Natural killer cell treated with Interleukin-12 subunit alpha and Interleukin-12 subunit beta and Interleukin-15 and Interleukin-18, amount 100 ng/mL, for 72 hours (primary cell): ENCODE results near the gene PRPF31. TPM values are rescaled to one million over a fixed set of nuclear protein-coding genes. Genes with fewer than 3 reads are reported as not detected.

Source experiments
- ATAC-seq, 2 donors: fragments of 150-1000 bp; cut with Tn5 transposase in 1 of 2; sonication (Bioruptor Pico), chemical (Tn5 transposase) in 1 of 2; 2 replicates each; pipeline ENCODE4 v1.10.0; 2021
- DNase-seq: peaks from one replicate; pipeline ENCODE4 v3.0.0; 2022; ENCODE audit warnings: low spot score
- H3K27ac Mint-ChIP-seq, 2 donors: 1 replicate in 1 of 2; 2 replicates in 1 of 2; pipeline ENCODE4 v1.8.0; 2022; ENCODE audit warnings: mixed read lengths in 2 of 2, mild to moderate bottlenecking in 1 of 2, moderate library complexity in 1 of 2
- H3K27me3 Mint-ChIP-seq, 2 donors: 1 replicate in 1 of 2; 2 replicates in 1 of 2; pipeline ENCODE4 v1.8.0; 2022; ENCODE audit warnings: mixed read lengths in 2 of 2
- H3K36me3 Mint-ChIP-seq: one replicate; pipeline ENCODE4 v1.8.0; 2022; ENCODE audit warnings: mixed read lengths
- H3K4me1 Mint-ChIP-seq, 2 donors: 1 replicate in 1 of 2; 2 replicates in 1 of 2; pipeline ENCODE4 v1.8.0; 2022; ENCODE audit warnings: low read depth in 2 of 2, mixed read lengths in 2 of 2, mild to moderate bottlenecking in 1 of 2
- H3K4me3 Mint-ChIP-seq: one replicate; pipeline ENCODE4 v1.8.0; 2022; ENCODE audit warnings: mixed read lengths
- H3K9me3 Mint-ChIP-seq: 2 replicates; pipeline ENCODE4 v1.8.0; 2022; ENCODE audit warnings: mixed read lengths
- total RNA-seq, 2 donors: library from RNA; stranded (reverse); gene quantifications; one replicate each; pipeline ENCODE4 v1.2.3, GENCODE V29; 2022

Gene PRPF31
- total RNA-seq, 2 donors from 2014 or later = 89.5 to 110 TPM

DNA sequence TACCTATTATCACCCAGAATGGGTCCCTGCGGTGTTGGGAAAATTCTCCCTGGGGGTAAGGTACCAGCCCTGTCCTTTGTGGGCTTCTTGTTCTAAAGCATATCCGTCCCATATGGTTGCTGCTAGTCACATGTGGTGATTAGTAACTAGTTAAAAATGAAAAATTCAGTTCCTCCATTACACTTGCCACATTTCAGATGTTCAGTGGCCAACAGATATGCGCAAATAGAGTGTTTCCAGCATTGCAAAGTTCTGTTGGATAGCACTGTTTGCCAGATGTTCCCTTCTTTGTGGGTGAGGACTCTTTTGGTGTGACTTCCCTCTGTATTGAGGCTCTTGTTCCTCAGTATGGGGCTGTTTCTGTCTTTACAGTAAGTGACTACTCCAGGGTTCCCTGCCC, 25.8 kb downstream of the PRPF31 start:
- Mint-ChIP-seq H3K27ac (no peak overlapping the region), H3K4me1 (peaks cover 40 to 60% of the 10 kb centered on the region in 2 donors), H3K36me3 (peaks cover 16% of the 10 kb centered on the region), H3K9me3 (no peaks in the 10 kb centered on the region), H3K27me3 (no peaks in the 10 kb centered on the region), H3K4me3 (no peak overlapping the region)
- ATAC-seq = no peak
- DNase-seq = no peak

DNA sequence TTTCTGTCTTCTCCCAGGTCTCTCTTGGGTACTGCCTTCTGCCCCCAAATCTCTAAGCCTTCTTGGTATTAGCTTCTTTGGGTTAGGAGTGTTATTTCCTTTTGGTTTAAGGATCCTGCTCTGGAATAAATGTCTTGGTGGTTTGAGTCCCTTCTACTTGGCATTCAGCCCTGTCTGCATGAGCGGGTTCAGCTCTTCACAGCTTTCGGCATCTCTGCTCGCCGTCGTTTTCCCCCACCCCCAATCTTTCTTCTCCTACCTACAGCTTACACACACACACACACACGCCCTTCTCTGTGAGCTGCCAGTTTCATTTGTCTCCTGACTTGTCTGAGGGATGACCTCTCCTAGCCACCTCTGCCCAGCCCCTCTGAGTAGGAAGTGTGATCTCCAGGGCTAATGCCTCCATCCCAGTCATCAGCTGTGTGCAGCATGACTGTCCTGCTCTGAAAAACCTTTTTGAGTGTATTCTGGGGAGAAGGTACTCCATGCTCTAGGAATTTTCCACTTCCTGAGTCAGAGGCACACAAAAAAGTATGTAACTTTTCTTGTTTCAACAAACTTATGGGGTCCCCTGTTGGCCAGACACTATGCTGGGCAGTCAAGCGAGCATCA, 26.7 kb downstream of the PRPF31 start:
- H3K36me3 Mint-ChIP-seq = peaks cover 16% of the 10 kb centered on the region
- no peak overlapping the region for H3K27ac Mint-ChIP-seq
- H3K27me3 Mint-ChIP-seq = no peaks in the 10 kb centered on the region
- DNase-seq (no peak), ATAC-seq (no peak)
- H3K4me1 Mint-ChIP-seq = peaks cover 33 to 59% of the 10 kb centered on the region in 2 donors
- no peaks in the 10 kb centered on the region for H3K9me3 Mint-ChIP-seq
- no peak overlapping the region for H3K4me3 Mint-ChIP-seq

DNA sequence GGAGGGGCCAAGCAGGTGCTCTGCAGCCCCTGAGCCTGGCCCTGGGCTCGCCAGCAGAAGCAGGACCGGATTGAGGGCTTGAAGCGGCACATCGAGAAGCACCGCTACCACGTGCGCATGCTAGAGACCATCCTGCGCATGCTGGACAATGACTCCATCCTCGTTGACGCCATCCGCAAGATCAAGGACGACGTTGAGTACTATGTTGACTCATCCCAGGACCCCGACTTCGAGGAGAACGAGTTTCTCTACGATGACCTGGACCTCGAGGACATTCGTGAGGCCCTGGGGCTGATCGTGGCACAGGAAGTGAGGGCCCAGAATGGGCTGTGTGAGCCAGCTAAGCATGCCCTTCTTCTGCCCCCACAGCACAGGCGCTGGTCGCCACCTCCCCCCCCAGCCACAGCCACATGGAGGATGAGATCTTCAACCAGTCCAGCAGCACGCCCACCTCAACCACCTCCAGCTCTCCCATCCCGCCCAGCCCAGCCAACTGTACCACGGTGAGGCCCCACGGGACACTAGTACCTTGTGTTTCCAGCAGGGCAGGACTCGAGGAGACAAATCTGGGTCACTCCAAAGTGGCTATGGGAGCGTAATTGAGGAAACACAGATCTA, 30.1 kb downstream of the PRPF31 start:
- no peak overlapping the region for H3K4me3 Mint-ChIP-seq
- DNase-seq (no peak), ATAC-seq (no peak)
- H3K9me3 Mint-ChIP-seq = no peaks in the 10 kb centered on the region
- H3K27me3 Mint-ChIP-seq = no peaks in the 10 kb centered on the region
- H3K36me3 Mint-ChIP-seq = peaks cover 22% of the 10 kb centered on the region
- peaks cover 19 to 49% of the 10 kb centered on the region in 2 donors for H3K4me1 Mint-ChIP-seq
- no peak overlapping the region for H3K27ac Mint-ChIP-seq

DNA sequence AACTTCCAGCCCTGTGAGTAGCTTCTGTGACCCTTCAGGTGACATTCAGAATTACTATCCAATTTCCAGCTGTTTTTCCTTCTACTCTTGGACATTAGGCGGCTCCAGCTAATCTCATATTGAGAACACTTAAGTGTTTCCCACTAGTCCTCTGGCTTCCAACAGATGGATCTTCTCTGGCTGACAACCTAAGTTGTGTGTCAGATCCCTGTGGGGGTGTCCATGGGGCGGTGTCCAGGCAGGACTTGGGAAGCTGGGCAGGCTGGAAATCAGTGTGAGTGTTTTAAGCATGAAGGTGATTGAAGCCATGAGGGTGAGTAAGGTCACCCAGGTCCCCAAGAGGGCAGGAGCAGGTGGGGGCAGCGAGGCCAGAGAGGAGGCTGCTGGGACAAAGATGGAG, 32.1 kb downstream of the PRPF31 start:
- DNase-seq (no peak), ATAC-seq (no peak)
- no peak overlapping the region for H3K4me3 Mint-ChIP-seq
- H3K4me1 Mint-ChIP-seq = peaks cover 5 to 37% of the 10 kb centered on the region in 2 donors
- H3K27me3 Mint-ChIP-seq = no peaks in the 10 kb centered on the region
- H3K27ac Mint-ChIP-seq = no peak overlapping the region
- H3K9me3 Mint-ChIP-seq = no peaks in the 10 kb centered on the region
- peaks cover 22% of the 10 kb centered on the region for H3K36me3 Mint-ChIP-seq

DNA sequence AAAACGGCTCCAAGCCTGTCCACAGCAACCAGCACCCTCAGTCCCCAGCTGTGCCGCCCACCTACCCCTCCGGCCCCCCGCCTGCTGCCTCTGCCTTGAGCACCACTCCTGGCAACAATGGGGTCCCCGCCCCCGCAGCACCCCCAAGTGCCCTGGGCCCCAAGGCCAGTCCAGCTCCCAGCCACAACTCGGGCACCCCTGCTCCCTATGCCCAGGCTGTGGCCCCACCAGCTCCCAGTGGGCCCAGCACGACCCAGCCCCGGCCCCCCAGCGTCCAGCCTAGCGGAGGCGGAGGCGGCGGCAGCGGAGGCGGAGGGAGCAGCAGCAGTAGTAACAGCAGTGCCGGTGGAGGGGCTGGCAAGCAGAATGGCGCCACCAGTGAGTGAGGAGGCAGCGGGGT, 32.6 kb downstream of the PRPF31 start:
- DNase-seq = no peak
- H3K27ac Mint-ChIP-seq = no peak overlapping the region
- H3K4me3 Mint-ChIP-seq = no peak overlapping the region
- no peaks in the 10 kb centered on the region for H3K27me3 Mint-ChIP-seq
- H3K4me1 Mint-ChIP-seq = peaks cover 5 to 33% of the 10 kb centered on the region in 2 donors
- ATAC-seq = no peak
- no peaks in the 10 kb centered on the region for H3K9me3 Mint-ChIP-seq
- H3K36me3 Mint-ChIP-seq = peaks cover 22% of the 10 kb centered on the region

DNA sequence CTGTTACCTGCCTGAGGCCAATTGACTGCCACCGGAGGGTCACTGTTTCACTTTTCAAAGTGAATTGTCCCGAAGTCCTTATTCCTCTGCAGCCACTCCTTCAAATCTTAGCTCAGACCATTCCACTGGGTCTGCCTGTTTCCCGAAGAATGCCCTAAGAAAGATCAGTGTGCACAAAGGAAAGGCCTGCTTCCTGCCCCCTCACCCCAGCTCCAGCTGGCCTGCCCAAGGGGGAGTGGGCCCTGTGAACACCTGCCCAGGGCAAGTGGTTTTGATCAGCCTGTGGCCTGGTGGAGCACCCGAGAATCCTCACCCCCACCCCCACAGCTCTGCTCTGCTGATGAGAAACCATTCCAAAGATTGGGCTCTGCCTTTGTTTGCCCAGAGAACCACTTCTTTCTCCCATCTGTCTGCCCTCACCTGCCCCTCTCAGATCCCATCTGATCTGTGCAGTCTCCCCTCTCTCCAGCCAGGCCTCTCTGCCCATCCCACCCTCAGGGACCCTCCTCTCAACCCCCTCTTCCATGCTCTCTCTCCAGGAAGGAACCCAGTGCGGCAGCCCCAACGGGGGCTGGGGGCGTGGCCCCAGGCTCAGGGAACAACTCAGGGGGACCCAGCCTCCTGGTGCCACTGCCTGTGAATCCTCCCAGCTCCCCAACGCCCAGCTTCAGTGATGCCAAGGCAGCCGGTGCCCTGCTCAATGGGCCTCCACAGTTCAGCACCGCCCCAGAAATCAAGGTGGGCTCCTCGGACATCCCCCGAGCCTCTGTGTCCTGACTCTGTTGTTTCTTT, 33.7 kb downstream of the PRPF31 start:
- Mint-ChIP-seq H3K4me3 (no peak overlapping the region), H3K4me1 (peaks cover 6 to 32% of the 10 kb centered on the region in 2 donors), H3K27ac (no peak overlapping the region), H3K36me3 (peaks cover 13% of the 10 kb centered on the region), H3K9me3 (no peaks in the 10 kb centered on the region), H3K27me3 (no peaks in the 10 kb centered on the region)
- DNase-seq (no peak), ATAC-seq (no peak)

DNA sequence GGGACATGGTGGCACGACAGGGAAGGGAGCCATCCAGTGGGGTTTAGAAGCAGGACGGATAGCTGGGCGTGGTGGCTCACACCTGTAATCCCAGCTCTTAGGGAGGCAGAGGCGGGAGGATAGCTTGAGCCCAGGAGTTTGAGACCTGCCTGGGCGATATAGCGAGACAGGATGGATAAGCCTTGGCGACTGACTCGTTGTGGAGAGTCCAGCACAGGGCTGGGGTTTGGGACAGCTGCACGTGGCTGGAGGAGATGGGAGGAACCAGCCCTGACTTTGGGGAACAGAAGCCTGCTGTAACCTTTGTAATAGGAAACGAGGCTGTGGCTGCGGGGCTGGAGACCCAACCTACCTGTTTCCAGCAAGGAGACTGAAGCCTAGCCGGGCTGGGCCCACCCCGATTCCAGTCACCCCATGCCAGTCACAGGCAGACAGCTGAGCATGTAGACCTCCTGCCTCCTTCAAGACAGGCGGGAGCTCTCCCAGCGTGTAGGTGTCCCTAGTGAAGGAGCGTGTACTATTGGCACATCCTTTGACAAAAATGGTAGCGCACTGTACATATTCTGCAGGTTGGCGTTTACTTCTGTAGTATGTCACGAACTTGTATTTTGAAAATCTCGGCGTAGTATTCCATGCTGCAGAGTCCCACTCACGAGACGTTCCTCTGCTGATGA, 35.9 kb downstream of the PRPF31 start:
- peaks cover 13 to 27% of the 10 kb centered on the region in 2 donors for H3K4me1 Mint-ChIP-seq
- DNase-seq (no peak), ATAC-seq (no peak)
- H3K9me3 Mint-ChIP-seq = no peaks in the 10 kb centered on the region
- peaks cover 6% of the 10 kb centered on the region for H3K36me3 Mint-ChIP-seq
- H3K27me3 Mint-ChIP-seq = no peaks in the 10 kb centered on the region
- H3K27ac Mint-ChIP-seq = peak overlapping the region in 1 of 2 donors; percentile 56
- no peak overlapping the region for H3K4me3 Mint-ChIP-seq

DNA sequence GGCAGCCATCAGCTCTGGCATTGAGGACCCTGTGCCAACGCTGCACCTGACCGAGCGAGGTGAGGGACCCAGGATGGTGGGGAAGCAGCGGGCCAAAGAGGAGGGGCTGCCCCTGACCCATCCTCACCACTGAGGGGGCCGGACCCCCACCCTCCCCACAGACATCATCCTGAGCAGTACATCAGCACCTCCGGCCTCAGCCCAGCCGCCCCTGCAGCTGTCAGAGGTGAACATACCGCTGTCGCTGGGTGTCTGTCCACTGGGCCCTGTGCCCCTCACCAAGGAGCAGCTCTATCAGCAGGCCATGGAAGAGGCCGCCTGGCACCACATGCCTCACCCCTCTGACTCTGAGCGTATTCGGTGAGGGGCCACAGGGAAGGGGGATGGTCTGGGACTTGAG, 36.7 kb downstream of the PRPF31 start:
- Mint-ChIP-seq H3K27ac (no peak overlapping the region), H3K27me3 (no peaks in the 10 kb centered on the region), H3K9me3 (no peaks in the 10 kb centered on the region), H3K4me1 (peaks cover 20 to 29% of the 10 kb centered on the region in 2 donors), H3K4me3 (no peak overlapping the region), H3K36me3 (peaks cover 12% of the 10 kb centered on the region)
- ATAC-seq = no peak
- no peak for DNase-seq

DNA sequence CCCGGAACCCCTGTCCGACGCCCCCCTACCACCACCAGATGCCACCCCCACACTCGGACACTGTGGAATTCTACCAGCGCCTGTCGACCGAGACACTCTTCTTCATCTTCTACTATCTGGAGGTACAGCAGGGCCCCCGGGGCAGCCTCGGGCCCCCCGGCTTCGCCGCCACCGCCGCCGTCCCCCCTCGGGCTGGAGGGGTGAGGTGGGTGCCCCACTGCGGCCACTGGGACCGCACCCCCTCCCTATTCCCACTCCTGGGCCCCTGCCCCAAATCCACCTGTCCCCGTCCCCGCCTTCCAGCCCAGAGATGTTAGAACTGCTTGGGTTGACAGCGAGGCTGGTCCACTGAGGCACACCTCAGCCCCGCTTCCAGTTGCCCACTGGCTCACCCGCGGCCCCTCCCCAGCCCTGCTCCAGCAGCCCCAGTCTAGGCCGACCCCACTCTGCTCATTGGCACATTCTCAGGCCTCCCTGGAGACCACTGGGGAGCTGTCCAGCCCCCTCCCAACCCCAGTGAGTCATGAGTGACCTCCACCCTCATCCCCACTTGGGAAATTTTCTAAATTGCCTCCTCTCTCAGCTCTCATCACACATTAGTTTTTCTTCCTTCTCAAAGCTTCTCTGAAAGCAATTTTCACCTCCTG, 37.4 kb downstream of the PRPF31 start:
- H3K36me3 Mint-ChIP-seq = peaks cover 12% of the 10 kb centered on the region
- no peaks in the 10 kb centered on the region for H3K9me3 Mint-ChIP-seq
- H3K27ac Mint-ChIP-seq = peak overlapping the region in 1 of 2 donors; percentile 49
- no peak overlapping the region for H3K4me3 Mint-ChIP-seq
- no peak for ATAC-seq
- DNase-seq = no peak
- no peaks in the 10 kb centered on the region for H3K27me3 Mint-ChIP-seq
- H3K4me1 Mint-ChIP-seq = peaks cover 20 to 30% of the 10 kb centered on the region in 2 donors

DNA sequence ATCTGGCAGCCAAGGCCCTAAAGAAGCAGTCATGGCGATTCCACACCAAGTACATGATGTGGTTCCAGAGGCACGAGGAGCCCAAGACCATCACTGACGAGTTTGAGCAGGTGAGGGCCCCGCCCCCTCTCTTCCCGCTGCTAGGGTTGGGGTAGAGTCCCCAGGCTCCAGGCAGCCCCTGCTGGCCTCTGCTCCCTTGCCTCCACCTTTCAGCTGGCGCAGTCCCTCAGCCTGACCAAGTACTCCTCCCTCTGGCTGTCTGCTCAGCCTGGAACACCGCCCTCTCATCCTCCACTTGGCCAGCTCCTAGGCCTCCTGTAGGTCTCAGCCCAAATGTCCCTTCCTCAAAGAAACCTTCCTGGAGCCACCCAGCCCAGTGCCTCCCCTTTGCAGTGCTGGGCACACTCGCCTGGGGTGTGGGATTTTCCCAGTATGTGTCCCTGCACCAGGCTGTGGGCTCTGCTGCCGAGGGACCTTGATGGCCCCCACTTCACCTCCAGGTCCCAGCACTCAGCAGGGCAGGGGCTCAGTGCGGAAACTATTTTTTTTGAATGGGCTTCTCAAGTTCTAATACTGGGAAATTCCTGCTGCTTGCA, 38.3 kb downstream of the PRPF31 start:
- no peaks in the 10 kb centered on the region for H3K9me3 Mint-ChIP-seq
- DNase-seq (no peak), ATAC-seq (no peak)
- no peak overlapping the region for H3K4me3 Mint-ChIP-seq
- H3K36me3 Mint-ChIP-seq = peaks cover 12% of the 10 kb centered on the region
- peak overlapping the region; percentile 39 to 49 for H3K27ac Mint-ChIP-seq
- H3K27me3 Mint-ChIP-seq = no peaks in the 10 kb centered on the region
- peaks cover 29 to 36% of the 10 kb centered on the region in 2 donors for H3K4me1 Mint-ChIP-seq

DNA sequence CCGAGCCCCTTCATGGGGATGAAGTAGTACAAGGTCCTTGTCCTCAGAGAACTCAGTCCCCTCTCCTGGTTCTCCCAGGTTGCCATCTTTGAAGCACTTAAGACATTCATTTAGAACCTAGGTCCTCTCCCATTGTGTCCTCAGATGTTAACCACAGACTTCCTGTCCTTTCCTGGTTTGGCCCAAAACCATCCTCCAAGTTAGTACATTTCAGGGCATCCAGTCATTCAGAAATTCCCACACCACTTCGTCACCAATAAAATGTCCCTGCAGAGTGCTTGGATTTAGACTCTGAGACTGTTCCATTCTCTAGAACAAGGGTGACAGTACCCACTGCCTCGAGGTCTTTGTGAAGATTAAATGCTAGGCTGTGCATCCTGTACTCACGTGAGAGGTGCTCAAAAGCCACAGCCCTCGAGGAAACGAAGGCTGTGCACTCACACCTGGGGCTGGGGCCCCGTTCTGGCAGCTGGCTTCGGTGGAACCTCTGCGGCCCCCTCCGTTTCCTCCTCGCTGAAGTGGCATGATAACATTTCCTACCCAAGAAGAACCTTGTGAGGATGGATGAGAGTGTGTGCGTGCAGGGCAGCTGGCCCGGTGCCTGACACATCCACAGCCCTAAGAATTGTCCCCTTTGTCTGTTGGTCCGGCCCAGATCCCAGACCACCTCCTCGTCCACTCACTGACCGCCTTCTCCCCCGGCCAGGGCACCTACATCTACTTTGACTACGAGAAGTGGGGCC, 39.2 kb downstream of the PRPF31 start:
- no peak overlapping the region for H3K4me3 Mint-ChIP-seq
- no peaks in the 10 kb centered on the region for H3K9me3 Mint-ChIP-seq
- H3K27ac Mint-ChIP-seq = peak overlapping the region; percentile 39 to 77
- ATAC-seq (no peak), DNase-seq (no peak)
- no peaks in the 10 kb centered on the region for H3K27me3 Mint-ChIP-seq
- H3K4me1 Mint-ChIP-seq = peaks cover 36 to 39% of the 10 kb centered on the region in 2 donors
- H3K36me3 Mint-ChIP-seq = peaks cover 9% of the 10 kb centered on the region

DNA sequence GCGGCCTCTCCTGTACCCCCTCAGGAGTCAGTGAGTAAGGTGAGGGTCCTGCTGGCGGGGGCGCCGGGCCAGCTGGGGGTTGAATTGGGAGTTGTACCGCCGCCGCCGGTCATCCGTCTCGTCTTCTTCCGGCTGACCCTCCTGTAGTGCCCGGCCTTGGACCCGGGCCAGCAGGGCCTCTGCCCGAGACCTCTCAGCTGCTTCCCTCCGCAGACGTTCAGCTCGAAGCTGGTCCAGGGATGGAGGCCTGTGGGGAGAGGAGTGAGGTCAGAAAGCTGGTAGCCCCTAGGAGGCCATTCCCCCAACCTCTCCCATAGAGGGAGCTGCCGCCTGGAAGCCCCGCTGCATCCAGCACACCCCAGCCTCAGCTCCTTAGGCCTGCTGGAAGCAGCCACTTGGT, 40.1 kb downstream of the PRPF31 start:
- no peaks in the 10 kb centered on the region for H3K9me3 Mint-ChIP-seq
- H3K4me1 Mint-ChIP-seq = peaks cover 40 to 42% of the 10 kb centered on the region in 2 donors
- no peaks in the 10 kb centered on the region for H3K27me3 Mint-ChIP-seq
- peaks cover 6% of the 10 kb centered on the region for H3K36me3 Mint-ChIP-seq
- no peak for DNase-seq
- no peak overlapping the region for H3K27ac Mint-ChIP-seq
- no peak for ATAC-seq
- H3K4me3 Mint-ChIP-seq = no peak overlapping the region
